ENCODE measurements around the gene MOGAT1.

Gene MOGAT1

GRCh38 chr2:222635295-222635694, 36.2 kb upstream of the MOGAT1 start:
- TF ChIP-seq, protein P1, sequence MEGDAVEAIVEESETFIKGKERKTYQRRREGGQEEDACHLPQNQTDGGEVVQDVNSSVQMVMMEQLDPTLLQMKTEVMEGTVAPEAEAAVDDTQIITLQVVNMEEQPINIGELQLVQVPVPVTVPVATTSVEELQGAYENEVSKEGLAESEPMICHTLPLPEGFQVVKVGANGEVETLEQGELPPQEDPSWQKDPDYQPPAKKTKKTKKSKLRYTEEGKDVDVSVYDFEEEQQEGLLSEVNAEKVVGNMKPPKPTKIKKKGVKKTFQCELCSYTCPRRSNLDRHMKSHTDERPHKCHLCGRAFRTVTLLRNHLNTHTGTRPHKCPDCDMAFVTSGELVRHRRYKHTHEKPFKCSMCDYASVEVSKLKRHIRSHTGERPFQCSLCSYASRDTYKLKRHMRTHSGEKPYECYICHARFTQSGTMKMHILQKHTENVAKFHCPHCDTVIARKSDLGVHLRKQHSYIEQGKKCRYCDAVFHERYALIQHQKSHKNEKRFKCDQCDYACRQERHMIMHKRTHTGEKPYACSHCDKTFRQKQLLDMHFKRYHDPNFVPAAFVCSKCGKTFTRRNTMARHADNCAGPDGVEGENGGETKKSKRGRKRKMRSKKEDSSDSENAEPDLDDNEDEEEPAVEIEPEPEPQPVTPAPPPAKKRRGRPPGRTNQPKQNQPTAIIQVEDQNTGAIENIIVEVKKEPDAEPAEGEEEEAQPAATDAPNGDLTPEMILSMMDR (IDR thresholded peaks at IDR 0.05), result no peak
- intact Hi-C loops (cut with DNase I; ENCODE audit: low total_unique reads), result no loop called here
- DNase-seq, result no peak
- Histone ChIP-seq H3K36me3 (peaks cover 64 to 88% (median 65%) of the 10 kb centered on the region in 3 donors), H3K4me1 (no peaks in the 10 kb centered on the region), H3K27ac (no peak overlapping the region), H3K9me3 (no peaks in the 10 kb centered on the region), H3K4me3 (no peak overlapping the region), H3K27me3 (no peaks in the 10 kb centered on the region)

DNA sequence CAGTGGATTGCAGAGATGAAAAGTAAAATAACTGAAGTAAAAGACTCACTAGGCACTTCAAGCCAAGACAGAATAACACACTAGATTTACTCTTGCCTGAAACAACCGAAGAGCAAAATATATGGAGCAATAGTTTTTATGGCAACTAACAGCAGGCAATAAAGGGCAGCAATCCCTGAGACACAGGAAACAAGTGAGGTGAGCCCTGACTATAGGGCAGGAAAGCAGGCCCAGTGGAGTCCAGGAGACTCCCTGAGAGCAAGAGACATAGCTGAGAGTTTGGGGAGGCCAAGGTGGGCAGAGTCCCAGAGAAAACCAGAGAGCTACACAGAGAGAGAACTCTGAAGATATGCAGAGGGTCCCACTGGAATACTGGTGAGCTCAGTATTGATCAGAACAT, 34.4 kb upstream of the MOGAT1 start:
- intact Hi-C loops (cut with DNase I; ENCODE audit: low total_unique reads), result no loop called here
- H3K36me3 ChIP-seq, result peaks cover 51 to 84% (median 51%) of the 10 kb centered on the region in 3 donors
- H3K27me3 ChIP-seq, result no peaks in the 10 kb centered on the region

GRCh38 chr2:222641336-222641735, 30.1 kb upstream of the MOGAT1 start:
- Histone ChIP-seq H3K9me3 (no peaks in the 10 kb centered on the region), H3K36me3 (peaks cover 36 to 66% (median 37%) of the 10 kb centered on the region in 3 donors), H3K4me1 (no peaks in the 10 kb centered on the region), H3K27ac (no peak overlapping the region), H3K4me3 (no peak overlapping the region), H3K27me3 (no peaks in the 10 kb centered on the region)
- intact Hi-C loops (cut with DNase I; ENCODE audit: low total_unique reads), result no loop called here
- TF ChIP-seq, protein P1 (IDR thresholded peaks at IDR 0.05), result no peak
- DNase-seq, result no peak

More for the DNA sequence above, 34.4 kb upstream of the MOGAT1 start:
- no peaks in the 10 kb centered on the region for H3K9me3 ChIP-seq
- no peak overlapping the region for H3K27ac ChIP-seq
- DNase-seq, result no peak
- TF ChIP-seq, protein P1 (IDR thresholded peaks at IDR 0.05), result no peak
- no peak overlapping the region for H3K4me3 ChIP-seq
- no peaks in the 10 kb centered on the region for H3K4me1 ChIP-seq

DNA sequence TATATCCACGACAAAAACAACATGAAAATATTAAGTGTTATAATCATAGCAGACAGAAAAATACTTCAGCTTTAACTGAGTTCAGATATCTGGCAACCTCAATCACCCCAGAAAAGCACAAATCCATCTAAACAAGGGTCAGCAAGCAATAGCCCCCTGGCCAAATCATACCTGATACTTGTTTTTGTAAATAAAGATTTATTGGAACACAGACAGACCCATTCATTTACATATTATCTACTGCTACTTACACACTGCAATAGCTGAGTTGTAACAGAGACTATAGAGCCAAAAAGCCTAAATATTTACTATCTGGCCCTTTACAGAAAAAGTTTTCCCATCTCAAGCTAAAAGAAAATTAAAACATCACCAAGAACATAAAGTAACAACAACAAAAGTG, 28.3 kb upstream of the MOGAT1 start:
- H3K27ac ChIP-seq, result no peak overlapping the region
- intact Hi-C loops (cut with DNase I; ENCODE audit: low total_unique reads), result no loop called here
- H3K27me3 ChIP-seq, result no peaks in the 10 kb centered on the region
- DNase-seq, result no peak
- TF ChIP-seq, protein P1 (IDR thresholded peaks at IDR 0.05), result no peak
- no peak overlapping the region for H3K4me3 ChIP-seq
- peaks cover 35 to 71% (median 49%) of the 10 kb centered on the region in 3 donors for H3K36me3 ChIP-seq
- no peaks in the 10 kb centered on the region for H3K9me3 ChIP-seq
- no peaks in the 10 kb centered on the region for H3K4me1 ChIP-seq

DNA sequence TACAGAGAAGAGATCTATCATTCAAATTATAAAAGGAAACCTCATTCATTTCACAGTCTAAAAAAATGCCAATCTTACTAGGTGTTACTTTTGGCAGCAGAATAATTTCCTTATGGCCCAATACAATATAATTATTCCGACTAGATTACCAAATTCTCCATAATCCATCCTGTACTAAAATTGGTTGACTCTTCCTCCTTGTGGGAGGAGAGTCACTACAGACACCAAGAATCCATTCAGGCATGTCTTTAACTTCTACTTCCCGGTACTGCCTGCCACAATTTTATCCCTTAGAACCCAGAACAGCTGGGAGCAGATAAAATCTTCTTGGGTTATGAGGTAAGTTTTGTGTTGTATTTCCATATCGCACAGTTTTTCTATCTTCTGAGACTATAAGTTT, 25.4 kb upstream of the MOGAT1 start:
- Histone ChIP-seq H3K4me3 (no peak overlapping the region), H3K27ac (no peak overlapping the region), H3K9me3 (no peaks in the 10 kb centered on the region), H3K27me3 (no peaks in the 10 kb centered on the region), H3K36me3 (peaks cover 28 to 50% (median 29%) of the 10 kb centered on the region in 3 donors), H3K4me1 (no peaks in the 10 kb centered on the region)
- TF ChIP-seq, protein P1 (IDR thresholded peaks at IDR 0.05), result no peak
- intact Hi-C loops (cut with DNase I; ENCODE audit: low total_unique reads), result no loop called here
- DNase-seq, result no peak

- no peak overlapping the region for H3K27ac ChIP-seq
These were observed 21.7 kb upstream of the MOGAT1 start for GRCh38 chr2:222649801-222650200.

More at GRCh38 chr2:222649801-222650200, 21.7 kb upstream of the MOGAT1 start:
- peaks cover 0 to 19% (median 10%) of the 10 kb centered on the region in 4 donors for H3K4me1 ChIP-seq
- intact Hi-C loops (cut with DNase I; ENCODE audit: low total_unique reads), result no loop called here
- H3K36me3 ChIP-seq, result peaks cover 15 to 29% (median 29%) of the 10 kb centered on the region in 3 donors
- no peaks in the 10 kb centered on the region for H3K9me3 ChIP-seq
- no peaks in the 10 kb centered on the region for H3K27me3 ChIP-seq
- DNase-seq, result no peak
- no peak overlapping the region for H3K4me3 ChIP-seq
- TF ChIP-seq, protein P1 (IDR thresholded peaks at IDR 0.05), result no peak

All from tibial artery (tissue), 4 donors.